ENCODE data around the gene MROH7.

DNA sequence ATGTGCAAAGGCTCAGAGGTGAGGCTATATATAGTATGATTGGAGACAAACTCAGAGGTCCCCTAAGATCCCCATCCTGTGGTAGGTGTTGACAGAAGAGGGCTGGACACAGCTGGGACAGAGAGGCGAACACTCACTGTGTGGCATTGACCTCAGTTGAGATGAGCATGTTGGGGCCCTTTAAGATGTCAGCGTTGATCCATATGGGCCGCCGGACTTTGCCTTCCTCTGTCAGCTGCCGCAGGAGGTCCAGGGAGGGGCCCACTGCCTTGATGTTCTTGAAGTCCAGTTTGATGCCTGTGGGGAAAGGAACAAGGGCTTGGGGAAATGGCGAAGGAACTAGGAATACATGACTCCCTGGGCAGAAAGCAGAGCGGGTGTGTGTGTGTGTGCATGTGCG lies 27.0 kb upstream of the MROH7 start:
- no peak for TF ChIP-seq EZH2 (IDR thresholded peaks at IDR 0.05; ENCODE audit: low read depth)
- TF ChIP-seq, protein P1, sequence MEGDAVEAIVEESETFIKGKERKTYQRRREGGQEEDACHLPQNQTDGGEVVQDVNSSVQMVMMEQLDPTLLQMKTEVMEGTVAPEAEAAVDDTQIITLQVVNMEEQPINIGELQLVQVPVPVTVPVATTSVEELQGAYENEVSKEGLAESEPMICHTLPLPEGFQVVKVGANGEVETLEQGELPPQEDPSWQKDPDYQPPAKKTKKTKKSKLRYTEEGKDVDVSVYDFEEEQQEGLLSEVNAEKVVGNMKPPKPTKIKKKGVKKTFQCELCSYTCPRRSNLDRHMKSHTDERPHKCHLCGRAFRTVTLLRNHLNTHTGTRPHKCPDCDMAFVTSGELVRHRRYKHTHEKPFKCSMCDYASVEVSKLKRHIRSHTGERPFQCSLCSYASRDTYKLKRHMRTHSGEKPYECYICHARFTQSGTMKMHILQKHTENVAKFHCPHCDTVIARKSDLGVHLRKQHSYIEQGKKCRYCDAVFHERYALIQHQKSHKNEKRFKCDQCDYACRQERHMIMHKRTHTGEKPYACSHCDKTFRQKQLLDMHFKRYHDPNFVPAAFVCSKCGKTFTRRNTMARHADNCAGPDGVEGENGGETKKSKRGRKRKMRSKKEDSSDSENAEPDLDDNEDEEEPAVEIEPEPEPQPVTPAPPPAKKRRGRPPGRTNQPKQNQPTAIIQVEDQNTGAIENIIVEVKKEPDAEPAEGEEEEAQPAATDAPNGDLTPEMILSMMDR (conservative IDR thresholded peaks at IDR 0.05), result no peak

Data from PC-9 (cell line).